GM21390 (cell line): ENCODE results near the gene MTMR4.
"Not testable (repeated sequence)": the region's sequence is repeated elsewhere in the genome, so short reads cannot be mapped to it uniquely, and the experiment has no call there.

Experiments used
- ATAC-seq: cut with Tn5 transposase; IDR thresholded peaks from one replicate; pipeline ENCODE4 v1.9.1; 2021; ENCODE audit not compliant: unreplicated experiment

MTMR4 gene

DNA sequence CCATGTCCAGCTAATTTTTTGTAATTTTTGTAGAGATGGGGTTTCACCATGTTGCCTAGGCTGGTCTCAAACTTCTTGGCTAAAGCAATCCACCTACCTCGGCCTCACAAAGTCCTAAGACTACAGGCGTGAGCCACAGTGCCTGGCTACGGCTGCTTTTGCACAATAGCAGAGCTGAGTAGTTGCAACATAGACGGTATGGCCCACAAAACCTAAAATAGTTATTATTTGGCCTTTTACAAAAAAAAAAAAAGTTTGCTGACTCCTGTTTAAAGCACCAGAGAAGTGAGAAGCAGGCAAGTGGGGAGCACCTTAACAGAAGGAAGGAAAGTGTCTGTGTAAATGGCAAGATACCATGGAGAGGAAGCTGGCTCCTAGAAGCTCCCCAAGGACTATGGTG is 20.9 kb downstream of the MTMR4 start:
- no peak for ATAC-seq

DNA sequence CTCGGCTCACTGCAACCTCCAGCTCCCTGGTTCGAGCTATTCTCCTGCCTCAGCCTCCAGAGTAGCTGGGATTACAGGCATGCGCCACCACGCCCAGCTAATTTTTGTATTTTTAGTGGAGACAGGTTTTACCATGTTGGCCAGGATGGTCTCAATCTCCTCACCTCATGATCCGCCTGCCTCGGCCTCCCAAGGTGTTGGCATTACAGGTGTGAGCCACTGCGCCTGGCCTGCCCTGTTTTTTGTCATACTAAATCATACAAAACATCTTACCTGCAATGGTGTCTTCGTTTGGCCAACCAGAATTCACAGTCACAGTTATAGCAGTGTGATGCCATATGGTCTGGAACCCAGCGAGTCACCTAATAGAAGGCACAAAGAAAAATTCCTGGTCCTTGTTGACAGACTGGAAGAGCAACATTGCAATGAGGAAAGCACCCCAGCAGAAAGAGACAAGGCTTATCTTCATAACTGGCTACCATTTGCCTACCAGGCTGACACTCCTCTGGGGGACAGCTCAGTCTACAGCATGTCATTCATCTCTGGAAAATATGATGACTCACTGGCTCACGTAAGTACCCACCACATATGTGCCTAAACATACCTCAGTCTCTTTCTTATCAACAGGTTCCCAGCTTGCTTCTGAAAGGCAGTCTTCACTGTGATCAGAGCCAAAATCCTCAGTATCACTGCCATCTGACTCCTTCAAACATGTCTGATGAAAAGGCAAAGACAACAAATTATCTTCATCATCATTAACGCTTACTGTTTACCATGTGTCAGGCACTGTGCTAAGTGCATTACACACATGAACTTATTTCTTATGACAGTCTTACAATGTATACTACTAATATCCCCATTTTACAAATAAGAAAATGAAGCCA is 22.0 kb downstream of the MTMR4 start:
- ATAC-seq: no peak

DNA sequence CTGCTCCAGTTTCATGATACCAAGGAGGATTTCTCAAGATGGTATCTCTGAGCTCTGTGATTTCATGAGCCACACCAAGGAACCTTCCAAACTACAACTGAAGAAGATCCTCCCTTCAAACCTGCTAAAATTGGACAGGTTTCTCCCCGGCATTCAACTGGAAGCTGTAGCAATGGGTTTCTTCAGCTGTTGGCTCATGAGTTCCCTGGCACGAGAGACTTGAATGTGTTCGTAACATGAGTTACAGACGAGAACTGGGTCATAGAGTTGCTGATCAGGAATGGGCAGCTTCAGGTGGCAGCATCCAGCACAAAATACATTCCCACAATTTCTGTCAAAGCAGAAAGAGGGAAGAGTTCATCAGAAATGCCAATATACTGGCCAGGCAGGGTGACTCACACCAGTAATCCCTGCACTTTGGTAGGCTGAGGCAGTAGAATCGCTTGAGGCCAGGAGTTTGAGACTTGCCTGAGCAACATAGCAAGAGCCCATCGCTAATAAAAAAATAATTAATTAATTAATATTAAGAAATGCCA is 22.9 kb downstream of the MTMR4 start:
- ATAC-seq: no peak

DNA sequence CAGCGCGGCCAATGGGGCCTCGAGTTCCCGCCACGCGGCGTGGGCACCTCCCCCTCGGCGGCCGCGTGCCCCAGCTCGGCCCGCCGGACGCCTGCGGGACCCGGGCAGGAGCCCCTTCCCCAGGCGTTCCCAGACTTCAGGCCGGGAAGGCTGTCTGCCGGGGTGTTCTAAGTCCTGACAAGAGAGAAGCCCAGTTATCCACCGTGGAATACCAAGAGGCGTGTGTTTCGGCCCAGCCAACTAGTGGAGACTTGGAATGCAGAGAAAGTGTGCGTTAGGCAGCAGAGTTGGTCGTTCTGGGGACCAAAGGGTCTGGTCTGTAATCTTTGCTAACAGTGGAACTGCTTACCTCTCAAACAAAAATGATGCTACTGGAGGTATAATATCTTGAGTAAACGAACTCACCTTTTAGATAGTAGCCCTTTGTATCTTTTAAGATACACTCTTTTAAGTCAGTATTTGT is 26.0 kb downstream of the MTMR4 start:
- no peak for ATAC-seq

DNA sequence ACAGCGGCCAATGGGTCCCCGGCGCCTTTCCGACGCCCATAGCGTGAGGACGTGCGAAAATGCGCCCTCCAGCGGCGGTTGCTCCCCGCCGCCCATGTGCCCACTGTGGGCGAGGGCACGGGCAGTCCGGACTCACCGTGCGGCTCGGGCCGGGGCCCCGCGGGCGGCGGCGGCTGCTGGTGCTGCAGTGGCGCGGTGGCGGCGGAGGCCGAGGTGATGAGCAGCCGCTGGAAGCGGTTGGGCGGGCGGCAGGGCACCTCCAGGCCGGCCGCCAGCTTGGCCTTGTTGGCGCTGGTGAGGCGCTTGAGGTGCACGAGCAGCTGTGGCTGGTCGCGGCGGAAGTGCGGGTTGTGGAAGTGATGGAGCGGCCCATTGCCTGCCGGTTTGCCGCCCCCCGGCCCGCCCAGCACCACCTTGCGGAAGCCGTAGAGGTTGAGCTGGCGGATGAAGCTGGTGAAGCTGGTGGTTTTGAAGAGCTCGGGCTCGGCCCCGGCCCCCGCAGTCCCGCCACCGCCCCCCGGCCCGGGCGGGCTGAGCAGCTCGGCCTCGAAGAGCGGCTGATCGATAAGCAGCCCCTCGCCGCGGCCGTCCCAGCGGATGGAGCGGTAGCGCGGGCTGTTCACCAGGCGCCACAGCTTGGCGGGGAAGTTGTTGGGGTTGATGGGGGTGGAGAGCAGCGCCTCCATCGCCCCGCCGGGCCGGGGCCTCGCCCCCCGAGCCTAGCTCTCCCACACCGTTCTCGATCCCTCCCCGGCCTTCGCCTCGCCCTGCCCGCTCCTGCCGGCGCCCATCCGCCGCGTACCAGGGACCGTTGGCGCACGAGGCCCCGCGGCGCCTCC is 26.6 kb downstream of the MTMR4 start, which contains the start of gene HSF5:
TSS of gene HSF5 (minus strand) at position 820 of the 839 bp plus-strand sequence. CDS start at position 686, 134 bp downstream.
- ATAC-seq: no peak

DNA sequence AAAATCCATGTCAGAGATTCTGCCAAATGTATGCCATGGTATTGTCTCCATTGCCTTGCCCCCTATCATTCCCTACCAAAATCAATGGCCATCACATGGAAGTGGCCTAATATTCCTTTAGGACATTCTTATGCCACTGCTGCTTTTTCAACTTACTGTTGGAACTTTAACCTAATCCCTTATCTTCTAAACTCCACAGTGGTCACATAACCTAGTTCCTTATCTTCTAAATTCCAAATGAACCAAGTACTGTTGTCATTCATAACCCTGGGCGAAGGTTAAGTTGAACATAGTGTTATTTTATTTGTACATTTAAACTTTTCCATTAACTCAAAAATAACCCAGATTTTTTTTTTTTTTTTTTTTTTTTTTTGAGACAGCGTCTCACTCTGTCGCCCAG is 29.8 kb downstream of the MTMR4 start:
- no peak for ATAC-seq

DNA sequence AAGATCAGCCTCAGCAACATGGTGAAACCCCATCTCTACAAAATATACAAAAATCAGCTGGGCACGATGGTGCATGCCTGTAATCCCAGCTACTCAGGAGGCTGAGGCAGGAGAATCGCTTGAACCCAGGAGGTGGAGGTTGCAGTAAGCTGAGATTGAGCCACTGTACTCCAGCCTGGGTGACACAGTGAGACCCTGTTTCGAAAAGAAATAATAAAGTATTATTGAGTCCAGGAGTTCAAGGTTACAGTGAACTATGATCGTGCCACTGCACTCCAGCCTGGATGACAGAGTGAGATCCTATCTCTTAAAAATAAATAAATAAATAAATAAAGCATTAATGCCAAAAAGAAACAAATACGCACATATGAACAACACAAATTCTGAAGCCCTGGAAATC is 32.6 kb downstream of the MTMR4 start:
- not testable (repeated sequence) for ATAC-seq

DNA sequence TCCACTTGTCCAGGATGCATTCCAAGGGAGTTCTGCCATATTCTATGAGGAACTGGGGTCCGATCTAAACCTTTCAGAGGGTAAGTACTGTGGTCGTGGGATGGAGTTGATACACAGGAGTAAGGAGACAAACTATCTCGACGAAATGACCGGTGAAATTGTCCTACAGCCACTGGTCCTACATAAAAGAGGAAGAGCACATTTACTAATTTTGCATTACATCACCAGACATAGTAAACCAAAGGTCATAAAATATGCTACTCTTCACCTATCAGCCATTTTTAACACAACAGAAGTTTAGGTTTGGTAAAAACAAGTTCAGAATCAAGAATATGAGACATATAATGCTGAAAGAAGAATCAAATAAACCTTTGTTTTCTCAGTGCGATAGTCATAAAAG is 34.3 kb downstream of the MTMR4 start:
- no peak for ATAC-seq

DNA sequence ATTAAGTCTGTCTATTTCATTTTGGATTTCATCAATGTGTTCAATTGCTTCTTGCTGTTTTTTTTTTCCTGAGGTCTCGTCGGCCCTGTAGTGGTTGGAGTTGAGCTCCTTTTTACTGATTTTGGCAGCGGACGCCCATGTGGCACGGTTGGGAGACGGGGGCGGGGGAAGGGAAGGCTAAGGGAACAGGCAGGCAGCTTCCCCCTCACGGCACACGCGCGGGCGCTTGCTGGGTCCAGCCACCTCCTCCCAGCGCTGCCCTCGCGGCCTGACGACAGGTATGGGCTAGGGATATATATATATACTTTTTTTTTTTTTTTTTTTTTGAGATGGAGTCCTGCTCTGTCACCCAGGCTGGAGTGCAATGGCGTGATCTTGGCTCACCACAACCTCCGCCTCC is 37.6 kb downstream of the MTMR4 start:
- ATAC-seq: no peak

DNA sequence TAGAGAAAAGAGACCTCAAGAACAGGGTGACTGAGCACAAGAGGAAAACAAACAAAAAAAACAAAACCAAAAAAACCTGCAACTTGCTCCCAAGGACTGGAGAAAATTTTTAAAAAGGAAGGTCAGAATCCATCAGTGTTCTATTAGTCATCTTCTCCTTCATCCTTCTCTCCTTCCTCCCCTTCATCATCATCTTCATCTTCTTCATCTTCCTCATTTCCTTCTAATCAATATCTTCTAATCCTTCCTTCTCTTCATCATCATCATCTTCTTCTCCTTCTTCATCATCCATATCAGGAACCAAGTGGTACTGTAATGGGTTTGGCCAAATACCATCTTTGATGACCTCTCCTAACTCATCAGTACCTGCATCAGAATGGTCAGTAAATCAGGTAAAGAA is 38.5 kb downstream of the MTMR4 start:
- no peak for ATAC-seq

DNA sequence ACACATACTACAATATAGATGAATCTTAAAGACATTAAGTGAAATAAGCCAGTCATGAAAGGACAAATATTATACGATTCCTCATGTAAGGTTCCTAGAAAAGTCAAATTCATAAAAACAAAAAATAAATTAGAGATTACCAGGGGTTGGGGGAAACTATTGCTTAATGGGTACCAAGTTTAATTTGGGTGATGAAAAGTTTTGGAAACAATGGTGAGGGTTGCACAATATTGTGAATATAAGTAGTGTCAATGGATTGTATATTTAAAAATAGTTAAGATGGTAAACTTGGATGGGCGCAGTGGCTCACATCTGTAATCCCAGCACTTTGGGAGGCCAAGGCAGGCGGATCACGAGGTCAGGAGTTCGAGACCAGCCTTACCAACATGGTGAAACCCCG is 44.1 kb downstream of the MTMR4 start:
- no peak for ATAC-seq

DNA sequence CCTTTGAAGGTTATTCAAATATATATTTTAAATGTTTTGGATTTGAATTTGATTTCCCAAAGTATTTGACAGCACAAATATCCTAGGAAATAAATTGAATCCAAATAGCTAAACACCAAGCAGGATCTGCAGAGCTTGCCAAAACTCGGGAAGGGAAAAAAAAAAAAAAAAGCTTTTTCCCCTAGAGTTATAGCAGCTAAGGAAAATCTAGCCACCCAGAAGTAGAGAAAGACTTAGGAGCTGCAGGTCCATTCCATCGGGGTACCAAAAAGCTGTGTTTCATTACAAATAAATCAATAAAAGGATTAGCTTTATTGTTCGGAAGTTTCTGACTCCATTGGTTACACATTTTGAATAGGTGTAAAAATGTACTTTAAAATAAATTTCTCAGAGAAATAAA is 45.5 kb downstream of the MTMR4 start:
- ATAC-seq: no peak

DNA sequence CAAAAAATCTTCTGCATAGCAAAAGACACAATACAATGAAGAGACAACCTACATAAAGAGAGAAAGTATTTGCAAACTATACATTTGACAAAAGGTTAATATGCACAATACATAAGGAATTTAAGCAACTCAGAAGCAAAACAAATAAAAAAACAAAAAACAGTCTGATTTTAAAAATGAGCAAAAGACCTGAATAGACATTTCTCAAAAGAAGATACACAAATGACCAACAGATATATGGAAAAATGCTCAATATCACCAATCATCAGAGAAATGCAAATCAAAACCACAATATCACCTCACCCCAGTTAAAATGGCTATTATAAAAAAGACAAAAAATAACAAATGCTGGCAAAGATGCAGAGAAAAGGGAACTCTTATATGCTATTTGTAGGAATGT is 58.9 kb downstream of the MTMR4 start:
- ATAC-seq: no peak

DNA sequence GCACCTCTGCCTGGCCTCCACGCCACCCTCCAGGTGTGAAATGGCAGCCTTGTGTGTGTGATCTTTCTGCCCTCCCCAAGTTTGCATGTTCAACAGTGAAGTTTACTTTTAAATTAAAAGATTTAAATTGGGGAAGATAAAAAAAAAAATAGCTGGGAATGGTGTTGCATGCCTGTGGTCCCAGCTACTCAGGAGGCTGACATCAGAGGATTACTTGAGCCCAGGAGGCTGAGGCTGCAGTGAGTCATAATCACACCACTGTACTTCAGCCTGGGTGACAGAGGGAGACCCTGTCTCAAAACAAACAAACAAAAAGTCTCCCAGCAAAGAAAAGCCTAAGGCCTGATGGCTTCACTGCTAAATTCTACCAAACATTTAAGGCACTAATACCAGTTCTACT is 61.7 kb downstream of the MTMR4 start:
- no peak for ATAC-seq

DNA sequence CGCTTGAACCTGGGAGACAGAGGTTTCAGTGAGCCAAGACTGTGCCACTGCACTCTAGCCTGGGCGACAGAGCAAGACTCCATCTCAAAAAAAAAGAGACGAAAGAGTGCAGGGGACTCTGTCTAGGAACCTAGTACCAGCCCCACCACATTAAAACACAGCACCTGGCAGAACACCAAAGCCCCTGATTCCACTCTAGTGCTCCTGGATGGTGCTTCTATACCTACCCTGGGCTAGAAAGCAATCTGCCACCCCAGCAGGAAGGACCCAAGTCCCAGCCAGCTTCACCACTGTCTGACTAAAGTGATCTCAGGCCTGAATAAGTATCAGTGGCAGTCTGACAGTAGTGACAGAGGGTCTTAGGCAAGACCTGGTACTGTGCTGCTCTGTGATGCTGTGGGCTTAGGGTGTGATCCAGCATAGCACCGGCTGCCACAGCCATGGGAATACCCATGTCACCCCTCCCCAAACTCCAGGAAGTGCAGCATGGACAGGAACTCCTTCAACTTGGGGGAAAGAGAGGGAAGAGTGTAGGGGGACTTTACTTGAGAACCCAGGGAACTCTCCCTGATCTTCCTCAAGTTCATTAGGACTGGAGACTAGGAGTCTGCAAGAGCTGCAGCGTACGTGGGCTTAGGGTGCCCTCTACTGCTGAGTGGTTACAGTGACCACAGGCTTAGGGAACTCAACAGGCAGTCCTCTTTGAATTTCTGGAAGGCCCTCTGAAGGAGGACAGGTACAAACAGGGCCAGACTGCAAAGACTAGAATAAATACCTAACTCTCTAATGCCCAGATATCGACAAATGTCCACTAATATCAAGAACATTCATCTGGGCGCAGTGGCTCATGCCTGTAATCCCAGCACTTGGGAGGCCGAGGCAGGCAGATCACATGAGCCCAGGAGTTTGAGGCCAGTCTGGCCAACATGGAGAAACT is 67.1 kb downstream of the MTMR4 start:
- ATAC-seq: no peak

DNA sequence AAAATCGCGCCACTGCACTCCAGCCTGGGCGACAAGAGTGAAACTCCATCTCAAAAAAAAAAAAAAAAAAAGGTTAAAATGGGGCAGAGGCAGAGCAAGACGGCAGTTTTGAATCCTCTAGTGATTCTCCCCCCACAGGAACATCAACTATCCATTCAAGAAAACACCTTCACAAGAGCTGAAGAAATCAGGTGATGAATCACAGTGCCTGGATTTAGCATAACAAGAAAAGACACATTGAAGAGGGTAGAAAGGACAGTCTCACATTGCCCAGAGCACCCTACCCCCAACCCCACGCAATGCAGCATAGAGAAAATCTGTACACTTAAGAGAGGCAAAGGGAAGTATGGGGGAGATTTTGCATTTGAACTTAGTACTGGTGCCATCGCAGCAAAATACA is 68.4 kb downstream of the MTMR4 start:
- ATAC-seq: no peak
